Measurements from ENCODE around the gene TBC1D9B.
"Not testable (repeated sequence)": the region's sequence is repeated elsewhere in the genome, so short reads cannot be mapped to it uniquely, and the experiment has no call there.

TBC1D9B gene

GRCh38 chr5:179883163-179883562 lies 24.5 kb downstream of the TBC1D9B start:
- DNase-seq: no peak

- no peak for DNase-seq
Observed at GRCh38 chr5:179882338-179882737, 25.4 kb downstream of the TBC1D9B start.

- DNase-seq: no peak
Observed at GRCh38 chr5:179880848-179881590, 26.7 kb downstream of the TBC1D9B start.

DNA sequence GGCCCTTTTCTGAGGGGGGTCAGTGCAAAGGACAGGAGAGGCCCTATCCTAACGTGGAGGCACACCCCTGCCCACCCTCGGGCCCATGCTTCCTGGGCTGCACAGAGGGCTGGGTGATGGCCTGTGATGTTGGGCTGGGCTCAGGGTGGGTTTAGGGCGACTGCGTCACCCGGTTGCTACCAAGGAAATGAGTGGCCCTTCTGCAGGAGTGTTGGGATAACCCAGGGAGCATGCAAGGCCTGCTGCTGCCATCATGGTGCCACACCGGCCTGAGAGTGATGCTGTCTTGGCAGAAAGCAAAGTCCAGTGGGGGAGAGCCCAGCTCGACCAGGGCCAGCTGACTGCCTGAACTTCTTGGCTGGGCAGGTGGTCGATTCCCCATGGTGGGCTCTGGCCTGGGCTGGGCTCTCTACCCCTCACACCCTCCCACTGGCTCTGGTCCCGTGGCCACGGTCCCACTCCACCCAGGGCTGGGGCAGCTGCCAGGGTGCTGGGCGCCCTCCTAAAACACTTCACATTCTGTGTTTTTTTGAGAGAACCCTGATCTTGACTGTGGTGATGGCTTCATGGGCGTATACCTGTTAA lies 27.5 kb downstream of the TBC1D9B start:
- DNase-seq: no peak

DNA sequence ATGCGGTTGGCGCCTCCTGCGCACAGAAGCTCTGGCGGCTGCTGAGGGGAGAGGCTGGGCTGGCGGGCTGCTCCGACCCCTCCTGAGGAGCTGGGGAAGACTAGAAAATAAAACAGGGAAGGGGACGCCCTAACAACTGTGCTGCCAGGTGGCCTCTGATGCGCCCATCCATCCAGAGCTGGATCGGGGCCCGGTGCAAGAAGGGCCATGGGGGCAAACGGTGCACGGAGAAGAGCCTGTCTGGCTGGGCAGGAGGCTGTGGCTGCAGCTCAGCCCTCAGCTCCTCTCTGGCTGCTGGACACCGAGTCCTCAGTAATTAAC lies 28.0 kb downstream of the TBC1D9B start:
- DNase-seq: no peak

DNA sequence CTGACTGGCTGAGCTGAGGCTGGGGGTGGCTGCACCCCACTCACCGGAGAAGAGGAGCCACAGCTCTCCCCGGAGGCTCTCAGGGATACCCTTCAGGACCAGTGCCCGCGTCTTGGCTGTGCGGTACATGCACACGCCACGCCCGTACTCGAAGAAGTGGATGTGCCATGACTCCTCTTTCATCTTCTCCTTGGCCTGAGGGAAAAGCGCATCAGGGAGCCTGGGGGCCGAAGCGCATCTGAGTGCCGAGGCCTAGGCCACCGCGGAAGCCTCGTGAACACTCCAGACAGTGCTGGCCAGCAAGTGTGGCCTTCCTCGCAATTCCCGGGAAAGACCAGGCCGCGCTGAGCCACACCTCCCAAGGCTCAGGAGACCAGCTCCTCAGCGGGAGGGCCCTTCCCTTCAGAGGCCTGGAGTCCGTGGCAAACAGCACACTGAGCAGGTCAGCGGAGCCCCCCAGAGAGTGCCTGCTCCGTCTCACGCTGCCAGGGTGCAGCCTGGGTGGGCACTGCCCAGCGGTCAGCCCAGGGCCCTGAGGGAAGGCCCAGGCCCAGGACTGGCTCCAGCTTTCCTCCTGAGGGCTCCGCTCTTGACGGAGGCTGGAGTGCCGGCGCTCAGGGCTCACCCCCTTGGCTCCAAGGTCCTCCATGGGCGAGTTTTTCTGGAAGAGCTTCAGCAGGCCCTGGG lies 28.6 kb downstream of the TBC1D9B start:
- DNase-seq: no peak

DNA sequence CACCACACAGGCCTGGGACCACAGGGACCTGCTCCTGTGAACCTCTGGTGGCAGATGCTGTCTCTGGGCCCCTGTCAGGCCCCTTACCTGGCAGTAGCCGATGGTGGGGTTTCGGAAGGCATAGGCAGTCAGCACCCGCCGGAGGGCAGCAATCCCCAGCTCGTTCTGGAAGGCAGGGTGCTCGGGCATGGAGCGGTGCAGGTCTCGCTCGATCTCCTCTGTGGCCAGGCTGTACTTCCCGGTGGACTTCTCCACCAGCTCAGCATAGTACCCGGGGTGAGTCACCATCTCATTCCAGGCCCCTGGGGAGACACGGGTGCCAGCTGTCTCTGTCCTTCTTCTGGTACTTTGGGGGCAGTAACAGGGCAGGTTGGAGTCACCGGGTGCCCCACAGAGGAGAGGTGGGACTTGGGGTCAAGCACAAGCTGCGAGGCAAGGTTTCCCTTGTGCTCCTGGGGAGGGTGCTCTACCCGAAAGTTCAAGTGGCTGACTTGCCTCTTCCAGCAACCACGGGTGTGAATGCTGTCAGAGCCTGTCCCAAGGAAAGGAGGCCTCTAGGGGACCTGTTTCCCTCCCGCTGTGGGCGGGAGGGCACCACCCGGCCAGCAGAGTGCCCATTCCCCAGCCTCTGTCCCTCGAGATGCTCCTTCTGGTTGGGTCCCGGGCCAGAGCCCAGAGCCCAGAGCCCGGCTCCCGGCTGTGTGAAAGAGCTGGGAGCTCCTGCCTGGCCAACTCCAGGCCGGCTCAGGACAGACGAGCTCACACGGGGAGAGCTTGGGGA lies 29.3 kb downstream of the TBC1D9B start:
- no peak for DNase-seq

GRCh38 chr5:179876610-179876952 lies 31.1 kb downstream of the TBC1D9B start:
- no peak for DNase-seq

DNA sequence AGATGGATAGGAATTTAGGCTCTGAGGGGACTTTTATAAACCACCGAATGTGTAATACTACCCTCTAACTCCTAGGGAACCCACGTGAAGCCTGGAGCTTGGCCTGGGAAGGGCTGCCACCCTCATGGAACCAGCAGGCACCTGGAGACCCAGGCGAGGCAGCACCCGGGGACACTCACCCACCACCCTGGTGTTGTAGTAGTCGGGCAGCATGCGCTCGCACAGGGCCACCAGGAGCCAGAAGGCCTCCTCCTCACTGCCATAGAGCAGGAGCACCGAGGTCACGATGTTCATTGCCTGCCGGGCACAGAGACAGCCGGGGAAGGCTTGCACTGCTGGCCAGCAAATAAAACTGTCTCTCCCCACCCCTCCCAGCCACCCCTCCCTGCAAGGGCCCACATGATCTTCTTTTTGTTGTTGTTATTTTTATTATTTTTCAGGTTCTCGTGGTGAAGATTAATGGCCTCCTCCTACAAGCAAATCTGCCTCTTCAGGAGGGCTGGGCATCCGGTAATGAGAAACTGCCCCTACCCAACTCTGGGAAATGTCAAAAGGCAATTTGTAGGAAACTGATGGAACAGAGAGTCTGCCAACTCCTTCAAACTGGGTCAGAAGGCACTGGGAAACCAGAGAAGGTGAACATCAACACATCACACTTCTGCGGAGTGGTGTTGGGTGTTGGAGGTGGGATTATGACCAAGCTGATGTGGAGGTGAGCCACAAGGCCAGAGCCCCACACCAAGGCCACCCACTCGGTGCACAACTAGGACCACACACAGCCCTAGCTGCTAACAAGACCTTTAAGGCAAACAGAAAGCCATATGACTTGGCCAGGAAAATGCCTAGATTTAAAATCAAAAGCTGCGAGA lies 31.7 kb downstream of the TBC1D9B start:
- DNase-seq: no peak

GRCh38 chr5:179874536-179875292 lies 33.0 kb downstream of the TBC1D9B start:
- DNase-seq: no peak

DNA sequence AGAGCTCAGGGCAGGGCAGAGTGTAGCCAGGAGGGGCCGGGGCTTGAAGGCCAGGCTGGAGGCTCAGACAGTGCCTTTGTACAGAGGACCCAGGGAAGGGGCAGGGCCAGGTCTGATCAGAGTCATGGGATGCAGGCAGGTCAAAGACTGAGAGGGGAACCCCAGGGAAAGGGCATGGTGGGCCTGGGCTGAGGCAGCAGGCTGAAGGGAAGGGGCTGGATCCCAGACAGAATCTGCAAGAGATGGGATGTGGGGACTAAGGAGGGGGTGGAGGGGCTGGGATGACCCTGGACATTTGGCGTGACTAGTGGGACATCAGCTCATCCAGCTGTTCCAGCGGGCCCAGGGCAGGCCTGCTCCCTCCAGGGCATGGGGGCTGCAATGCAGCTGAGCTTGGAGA lies 33.6 kb downstream of the TBC1D9B start:
- DNase-seq: no peak

- no peak for DNase-seq
Observed at GRCh38 chr5:179873588-179874110, 34.0 kb downstream of the TBC1D9B start.

- no peak for DNase-seq
Observed at GRCh38 chr5:179872828-179873575, 34.7 kb downstream of the TBC1D9B start.

DNA sequence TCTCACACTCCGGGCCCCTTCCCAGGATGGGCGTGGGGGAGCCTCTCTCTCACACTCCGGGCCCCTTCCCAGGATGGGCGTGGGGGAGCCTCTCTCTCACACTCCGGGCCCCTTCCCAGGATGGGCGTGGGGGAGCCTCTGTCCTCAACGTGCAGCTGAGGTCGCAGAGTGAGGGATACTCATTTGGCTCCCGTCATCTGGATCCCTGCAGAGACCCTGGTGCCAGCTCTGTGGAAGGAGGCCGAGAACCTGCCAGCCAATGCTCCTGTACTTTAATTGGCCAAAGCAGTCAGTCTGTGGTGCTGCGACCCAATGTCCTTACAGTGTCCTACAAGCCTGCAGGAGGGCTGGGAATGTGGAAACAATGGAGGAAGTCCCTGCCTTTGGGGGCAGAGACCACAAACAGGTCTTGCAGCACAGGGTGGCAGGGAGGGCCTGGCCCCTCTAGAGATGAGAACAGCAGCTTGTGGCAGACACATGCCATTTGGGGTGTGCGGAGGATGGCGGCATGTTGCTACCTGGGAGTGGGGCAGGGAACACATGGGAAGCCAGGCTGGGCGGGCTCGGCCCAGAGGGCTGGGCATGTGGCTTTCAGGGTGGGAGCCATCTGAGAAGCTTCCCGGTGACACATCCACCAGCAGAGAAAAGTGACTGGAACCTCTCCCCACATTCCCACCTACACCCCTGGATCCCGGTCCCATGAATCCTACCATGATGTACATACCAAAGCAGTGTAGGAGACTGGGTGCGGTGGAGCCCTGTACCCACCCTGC lies 35.5 kb downstream of the TBC1D9B start:
- no peak for DNase-seq

- DNase-seq: not testable (repeated sequence)
Observed at GRCh38 chr5:179871533-179871932, 36.2 kb downstream of the TBC1D9B start.

GRCh38 chr5:179870952-179871351 lies 36.7 kb downstream of the TBC1D9B start:
- DNase-seq: no peak

DNA sequence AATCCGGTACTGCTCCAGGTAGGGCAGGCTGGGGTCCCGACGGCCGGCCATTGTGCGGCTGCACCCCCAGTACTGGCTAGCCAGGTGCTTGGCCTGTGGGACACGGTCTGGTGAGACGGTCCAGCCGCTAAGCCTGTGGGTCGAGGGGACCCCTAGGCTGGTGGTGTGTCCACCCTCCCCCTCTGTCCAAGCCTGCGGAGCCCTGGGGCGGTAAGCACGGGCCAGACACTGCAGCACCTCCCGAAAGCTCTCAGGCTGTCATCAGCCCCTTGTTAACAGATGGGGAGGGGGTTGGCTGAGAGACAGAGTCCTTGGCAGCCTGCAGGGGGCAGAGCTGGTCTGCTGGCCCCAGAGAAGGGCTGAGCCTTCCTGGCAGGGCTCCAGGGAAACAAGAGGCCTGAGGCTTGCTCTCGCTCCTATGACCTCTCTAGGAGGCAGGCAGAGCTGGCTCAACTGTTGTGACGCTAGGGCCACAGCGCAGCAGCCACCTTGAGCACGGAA lies 37.2 kb downstream of the TBC1D9B start:
- DNase-seq: no peak

GRCh38 chr5:179869641-179870402 lies 37.9 kb downstream of the TBC1D9B start:
- no peak for DNase-seq

DNA sequence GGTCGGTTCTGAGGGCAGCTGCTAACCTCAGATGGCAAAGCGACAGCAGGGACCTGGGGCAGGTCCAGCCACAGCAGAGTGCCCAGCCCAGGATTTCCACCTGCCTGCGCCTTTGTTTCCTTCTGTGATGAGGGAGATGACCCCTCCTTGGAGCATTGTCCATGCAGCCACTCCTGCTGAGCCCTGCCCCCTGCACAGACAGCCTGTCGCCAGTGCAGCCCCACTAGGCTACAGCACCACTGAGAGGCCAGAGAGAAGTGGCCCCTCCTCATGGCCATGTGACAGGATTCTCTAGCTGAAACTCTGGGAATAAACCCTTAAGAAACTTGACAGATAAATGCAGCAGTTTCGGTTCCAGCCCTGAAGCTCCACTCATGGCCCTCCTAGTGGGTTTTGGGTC lies 38.6 kb downstream of the TBC1D9B start:
- DNase-seq: no peak
